PC-3 (cell line): ENCODE measurements around the gene PBX4. TPM values are rescaled to one million over a fixed set of nuclear protein-coding genes. Genes with fewer than 3 reads are reported as not detected.
A peak's percentile ranks its signal among the peaks of the same experiment; 100 is the strongest.

Experiments
- ATAC-seq: fragments of 200-7000 bp; cut with Tn5 transposase; 2 replicates; pipeline ENCODE4 v1.9.1; 2020; ENCODE audit warnings: mild to moderate bottlenecking, moderate library complexity
- BruUV-seq: library from RNA; stranded (reverse); fragments of 400-500 nt; replicated peaks from 2 replicates; lab custom pipeline; 2021; lab: Mats Ljungman, UMichigan
- CTCF ChIA-PET: fragments of 300-600 bp; sonication (Branson Sonifier 250); formaldehyde crosslinking; loops from one replicate; lab custom pipeline; 2022; ENCODE audit warnings: antibody characterized with exemption; lab: Charles Lee
- POLR2A ChIA-PET: fragments of 300-600 bp; sonication (Branson Sonifier 250); formaldehyde crosslinking; loops from one replicate; lab custom pipeline; 2022; ENCODE audit warnings: antibody characterized with exemption; ENCODE audit not compliant: unreplicated experiment; lab: Charles Lee
- DNase-seq: peaks from one replicate; pipeline ENCODE4 v3.0.0-alpha.2; 2015
- H2AFZ ChIP-seq: fragments of 300-600 bp; sonication (generic); 2 replicates; pipeline ENCODE4 v1.6.0; 2016; ENCODE audit warnings: antibody characterized with exemption, low read length
- H3F3A ChIP-seq: fragments of 300-600 bp; sonication (generic); one replicate; pipeline ENCODE4 v1.6.0; 2017; ENCODE audit warnings: antibody characterized with exemption, low read length, control low read depth, mild to moderate bottlenecking; ENCODE audit not compliant: unreplicated experiment
- H3K27ac ChIP-seq: fragments of 300-600 bp; sonication (generic); 2 replicates; pipeline ENCODE4 v1.5.1; 2016; ENCODE audit warnings: mild to moderate bottlenecking, low read length
- H3K27me3 ChIP-seq: fragments of 300-600 bp; sonication (generic); 2 replicates; pipeline ENCODE4 v1.6.1; 2016; ENCODE audit warnings: low read length, mixed read lengths
- H3K36me3 ChIP-seq: fragments of 300-600 bp; sonication (generic); 2 replicates; pipeline ENCODE4 v1.6.1; 2016; ENCODE audit warnings: low read depth, mixed run types, low read length, mixed read lengths
- H3K4me1 ChIP-seq: fragments of 300-600 bp; sonication (generic); 2 replicates; pipeline ENCODE4 v1.5.1; 2016; ENCODE audit warnings: low read length; ENCODE audit not compliant: insufficient read depth
- H3K4me2 ChIP-seq: fragments of 300-600 bp; sonication (generic); 2 replicates; pipeline ENCODE4 v1.6.0; 2016; ENCODE audit warnings: low read length
- H3K4me3 ChIP-seq: fragments of 300-600 bp; sonication (generic); 2 replicates; pipeline ENCODE4 v1.5.1; 2016; ENCODE audit warnings: mild to moderate bottlenecking, low read length, mixed read lengths
- H3K79me2 ChIP-seq: fragments of 300-600 bp; sonication (generic); 2 replicates; pipeline ENCODE4 v1.6.1; 2017; ENCODE audit warnings: low read length, mixed read lengths
- H3K9ac ChIP-seq: fragments of 300-600 bp; sonication (generic); 2 replicates; pipeline ENCODE4 v1.6.0; 2016; ENCODE audit warnings: mild to moderate bottlenecking, low read length
- H3K9me2 ChIP-seq: fragments of 300-600 bp; sonication (generic); replicated peaks from 2 replicates; pipeline ENCODE4 v1.6.1; 2016; ENCODE audit warnings: mixed run types, low read length, mixed read lengths
- H3K9me3 ChIP-seq: fragments of 300-600 bp; sonication (generic); 2 replicates; pipeline ENCODE4 v1.6.1; 2016; ENCODE audit warnings: low read length, mixed read lengths
- H4K20me1 ChIP-seq: fragments of 300-600 bp; sonication (generic); 2 replicates; pipeline ENCODE4 v1.6.1; 2016; ENCODE audit warnings: low read length, mixed read lengths
- EZH2 ChIP-seq: fragments of 300-600 bp; sonication (generic); IDR thresholded peaks from one replicate; pipeline ENCODE4 v1.6.1; 2017; ENCODE audit warnings: antibody characterized with exemption, mild to moderate bottlenecking, low read length; ENCODE audit not compliant: unreplicated experiment
- EZH2phosphoT487 ChIP-seq: fragments of 300-600 bp; sonication (generic); IDR thresholded peaks from 2 replicates; pipeline ENCODE4 v1.6.1; 2018; ENCODE audit warnings: mild to moderate bottlenecking, antibody characterized with exemption, low read length, borderline replicate concordance
- intact Hi-C: fragments of 100-400 bp; cut with micrococcal nuclease; formaldehyde crosslinking; loops from 2 replicates; pipeline ENCODE4 v1.9.0; 2023
- total RNA-seq: library from RNA; depleted of rRNA; stranded (reverse); fragments of >200 nt; gene quantifications from 2 replicates; pipeline ENCODE4 v1.2.3, GENCODE V29; 2014
- TF ChIP-seq, protein P1 (sequence below): fragments of 300-600 bp; sonication (generic); conservative IDR thresholded peaks from 2 replicates; pipeline ENCODE4 v1.5.1; 2017; ENCODE audit warnings: antibody characterized with exemption, low read depth, mild to moderate bottlenecking, low read length

PBX4 gene
- total RNA-seq, 1 experiment from 2014 or later, result 6.9 TPM

DNA sequence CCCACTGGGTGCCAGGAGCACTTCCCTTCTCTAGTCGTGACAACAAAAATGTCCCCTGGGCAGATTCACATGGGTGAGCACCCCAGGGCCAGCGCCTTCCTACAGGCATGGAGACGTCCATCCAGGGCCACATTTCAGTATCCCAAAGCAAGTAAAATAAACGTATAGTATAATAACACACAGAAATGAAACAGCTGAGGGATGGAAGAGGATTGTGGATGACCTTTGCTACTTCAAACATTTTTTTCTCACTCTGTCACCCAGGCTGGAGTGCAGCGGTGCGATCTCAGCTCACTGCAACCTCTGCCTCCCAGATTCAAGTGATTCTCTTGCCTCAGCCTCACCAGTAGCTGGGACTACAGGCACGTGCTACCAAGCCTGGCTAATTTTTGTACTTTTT, 52.2 kb downstream of the PBX4 start:
- CTCF ChIA-PET, result no interaction called here
- intact Hi-C loops, result no loop called here

DNA sequence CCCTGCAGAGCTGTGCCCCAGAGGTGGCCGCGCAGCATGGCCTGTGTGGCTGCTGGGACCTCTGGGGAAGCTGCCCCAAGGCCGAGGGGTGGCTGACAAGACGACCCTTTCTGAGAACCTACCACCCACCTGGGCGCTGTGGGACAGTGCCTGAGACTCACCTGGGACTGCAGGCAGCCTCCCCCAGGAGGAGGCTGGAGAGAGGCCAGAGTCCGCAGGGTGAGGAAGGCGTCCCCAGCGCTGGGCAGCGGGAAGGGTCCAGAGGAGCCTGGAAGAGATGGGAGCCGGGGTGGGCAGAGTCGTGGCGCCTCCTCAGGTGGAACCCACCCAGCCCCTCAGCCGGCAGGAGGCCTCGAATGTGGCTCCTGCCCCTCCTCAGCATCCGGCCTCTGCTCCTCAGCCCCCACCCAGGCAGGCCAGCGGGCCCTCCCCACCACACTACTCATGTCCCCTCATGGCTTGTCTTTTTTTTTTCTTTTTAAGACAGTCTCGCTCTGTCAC, 55.1 kb downstream of the PBX4 start:
- DNase-seq (no peak), ATAC-seq (no peak)

More for the DNA sequence above, 52.2 kb downstream of the PBX4 start:
- Histone ChIP-seq H3K27ac (no peak overlapping the region), H2AFZ (no peak overlapping the region), H3K36me3 (peaks cover 9% of the 10 kb centered on the region), H3K9ac (no peak overlapping the region), H3F3A (no peaks in the 10 kb centered on the region), H3K4me1 (no peaks in the 10 kb centered on the region), H3K79me2 (no peaks in the 10 kb centered on the region), H4K20me1 (no peaks in the 10 kb centered on the region), H3K4me3 (no peak overlapping the region), H3K9me3 (no peaks in the 10 kb centered on the region), H3K4me2 (no peak overlapping the region), H3K9me2 (no peaks in the 10 kb centered on the region), H3K27me3 (no peaks in the 10 kb centered on the region)
- TF ChIP-seq, protein P1, sequence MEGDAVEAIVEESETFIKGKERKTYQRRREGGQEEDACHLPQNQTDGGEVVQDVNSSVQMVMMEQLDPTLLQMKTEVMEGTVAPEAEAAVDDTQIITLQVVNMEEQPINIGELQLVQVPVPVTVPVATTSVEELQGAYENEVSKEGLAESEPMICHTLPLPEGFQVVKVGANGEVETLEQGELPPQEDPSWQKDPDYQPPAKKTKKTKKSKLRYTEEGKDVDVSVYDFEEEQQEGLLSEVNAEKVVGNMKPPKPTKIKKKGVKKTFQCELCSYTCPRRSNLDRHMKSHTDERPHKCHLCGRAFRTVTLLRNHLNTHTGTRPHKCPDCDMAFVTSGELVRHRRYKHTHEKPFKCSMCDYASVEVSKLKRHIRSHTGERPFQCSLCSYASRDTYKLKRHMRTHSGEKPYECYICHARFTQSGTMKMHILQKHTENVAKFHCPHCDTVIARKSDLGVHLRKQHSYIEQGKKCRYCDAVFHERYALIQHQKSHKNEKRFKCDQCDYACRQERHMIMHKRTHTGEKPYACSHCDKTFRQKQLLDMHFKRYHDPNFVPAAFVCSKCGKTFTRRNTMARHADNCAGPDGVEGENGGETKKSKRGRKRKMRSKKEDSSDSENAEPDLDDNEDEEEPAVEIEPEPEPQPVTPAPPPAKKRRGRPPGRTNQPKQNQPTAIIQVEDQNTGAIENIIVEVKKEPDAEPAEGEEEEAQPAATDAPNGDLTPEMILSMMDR, result no peak
- TF ChIP-seq EZH2phosphoT487 (no peak), EZH2 (no peak)
- POLR2A ChIA-PET, result no interaction called here
- ATAC-seq (no peak), DNase-seq (no peak)
- no TSS peak for BruUV-seq

More for the DNA sequence above, 55.1 kb downstream of the PBX4 start:
- BruUV-seq, result no TSS peak
- Histone ChIP-seq H3K79me2 (no peaks in the 10 kb centered on the region), H3F3A (no peaks in the 10 kb centered on the region), H3K27me3 (no peaks in the 10 kb centered on the region), H3K9me3 (no peaks in the 10 kb centered on the region), H3K9me2 (no peaks in the 10 kb centered on the region), H3K4me3 (no peak overlapping the region), H3K4me2 (no peak overlapping the region), H2AFZ (no peak overlapping the region), H3K36me3 (peaks cover 6% of the 10 kb centered on the region; the same call in 1 of the 2 replicates), H3K9ac (no peak overlapping the region), H3K27ac (no peak overlapping the region), H3K4me1 (no peaks in the 10 kb centered on the region), H4K20me1 (no peaks in the 10 kb centered on the region)
- POLR2A ChIA-PET, result no interaction called here
- CTCF ChIA-PET, result no interaction called here
- intact Hi-C loops, result no loop called here
- TF ChIP-seq, protein P1, result 0 out of 2 replicates have a peak, but pooled peaks have one; percentile 4
- no peak for TF ChIP-seq EZH2
- no peak for TF ChIP-seq EZH2phosphoT487
